ENCODE data around the gene CAMTA1.

The CAMTA1 gene

GRCh38 chr1:7455796-7456721, 670.8 kb downstream of the CAMTA1 start:
- H3K4me3 ChIP-seq (ENCODE audit: low read depth in 1 of 2, low read length in 2 of 2) = no peak overlapping the region
- H3K36me3 ChIP-seq (ENCODE audit: insufficient read depth, low read length) = no peaks in the 10 kb centered on the region
- H2AFZ ChIP-seq (ENCODE audit: low read depth, low read length) = no peak overlapping the region
- no peaks in the 10 kb centered on the region for H3K79me2 ChIP-seq (ENCODE audit: insufficient read depth, low read length)
- no peak overlapping the region for H3K9ac ChIP-seq (ENCODE audit: low read depth, low read length)
- H3K9me3 ChIP-seq (ENCODE audit: insufficient read depth, low read length, severe bottlenecking) = no peaks in the 10 kb centered on the region
- no peak overlapping the region for H3K27ac ChIP-seq (ENCODE audit: low read length)
- peaks cover 5% of the 10 kb centered on the region; the same call in 1 of the 2 replicates for H4K20me1 ChIP-seq (ENCODE audit: insufficient read depth, low read length)
- H3K27me3 ChIP-seq (ENCODE audit: insufficient read depth, low read length, poor library complexity) = peaks cover 7% of the 10 kb centered on the region
- TF ChIP-seq EZH2 (IDR thresholded peaks at IDR 0.05; ENCODE audit: borderline replicate concordance, low read depth, low read length, severe bottlenecking) = no peak
- TF ChIP-seq CTCF (IDR thresholded peaks at IDR 0.05; ENCODE audit: borderline replicate concordance, extremely low read depth, low read length, poor library complexity, severe bottlenecking) = no peak
- ATAC-seq (ENCODE audit: insufficient read depth, low read depth) (no peak), DNase-seq (no peak)
- H3K4me1 ChIP-seq (ENCODE audit: insufficient read depth, low read length) = no peaks in the 10 kb centered on the region
- no peak overlapping the region for H3K4me2 ChIP-seq (ENCODE audit: insufficient read depth, low read length)

- DNase-seq (no peak), ATAC-seq (ENCODE audit: insufficient read depth, low read depth) (no peak)
- Histone ChIP-seq H3K36me3 (ENCODE audit: insufficient read depth, low read length) (no peaks in the 10 kb centered on the region), H2AFZ (ENCODE audit: low read depth, low read length) (no peak overlapping the region), H3K27ac (ENCODE audit: low read length) (no peak overlapping the region), H3K4me1 (ENCODE audit: insufficient read depth, low read length) (no peaks in the 10 kb centered on the region), H3K79me2 (ENCODE audit: insufficient read depth, low read length) (no peaks in the 10 kb centered on the region), H4K20me1 (ENCODE audit: insufficient read depth, low read length) (no peaks in the 10 kb centered on the region; the same call in 1 of the 2 replicates), H3K4me2 (ENCODE audit: insufficient read depth, low read length) (no peak overlapping the region), H3K27me3 (ENCODE audit: insufficient read depth, low read length, poor library complexity) (peaks cover 9% of the 10 kb centered on the region), H3K9ac (ENCODE audit: low read depth, low read length) (no peak overlapping the region), H3K9me3 (ENCODE audit: insufficient read depth, low read length, severe bottlenecking) (no peaks in the 10 kb centered on the region), H3K4me3 (ENCODE audit: low read depth in 1 of 2, low read length in 2 of 2) (no peak overlapping the region)
- no peak for TF ChIP-seq EZH2 (IDR thresholded peaks at IDR 0.05; ENCODE audit: borderline replicate concordance, low read depth, low read length, severe bottlenecking)
- no peak for TF ChIP-seq CTCF (IDR thresholded peaks at IDR 0.05; ENCODE audit: borderline replicate concordance, extremely low read depth, low read length, poor library complexity, severe bottlenecking)
Observed at GRCh38 chr1:7456722-7457082, 671.4 kb downstream of the CAMTA1 start.

GRCh38 chr1:7457811-7458210, 672.6 kb downstream of the CAMTA1 start:
- Histone ChIP-seq H3K27ac (ENCODE audit: low read length) (no peak overlapping the region), H4K20me1 (ENCODE audit: insufficient read depth, low read length) (no peaks in the 10 kb centered on the region; the same call in 1 of the 2 replicates), H2AFZ (ENCODE audit: low read depth, low read length) (no peak overlapping the region), H3K4me3 (ENCODE audit: low read depth in 1 of 2, low read length in 2 of 2) (no peak overlapping the region), H3K27me3 (ENCODE audit: insufficient read depth, low read length, poor library complexity) (peaks cover 6% of the 10 kb centered on the region), H3K4me1 (ENCODE audit: insufficient read depth, low read length) (no peaks in the 10 kb centered on the region), H3K79me2 (ENCODE audit: insufficient read depth, low read length) (no peaks in the 10 kb centered on the region), H3K36me3 (ENCODE audit: insufficient read depth, low read length) (no peaks in the 10 kb centered on the region), H3K9me3 (ENCODE audit: insufficient read depth, low read length, severe bottlenecking) (no peaks in the 10 kb centered on the region), H3K9ac (ENCODE audit: low read depth, low read length) (no peak overlapping the region), H3K4me2 (ENCODE audit: insufficient read depth, low read length) (no peak overlapping the region)
- ATAC-seq (ENCODE audit: insufficient read depth, low read depth) (no peak), DNase-seq (no peak)
- TF ChIP-seq CTCF (IDR thresholded peaks at IDR 0.05; ENCODE audit: borderline replicate concordance, extremely low read depth, low read length, poor library complexity, severe bottlenecking) (no peak), EZH2 (IDR thresholded peaks at IDR 0.05; ENCODE audit: borderline replicate concordance, low read depth, low read length, severe bottlenecking) (no peak)

All from DND-41 (cell line).